ENCODE measurements around the gene PLAAT2. TPM values are rescaled to one million over a fixed set of nuclear protein-coding genes. Genes with fewer than 3 reads are reported as not detected.
A peak's percentile ranks its signal among the peaks of the same experiment; 100 is the strongest.
"Not testable (repeated sequence)": the region's sequence is repeated elsewhere in the genome, so short reads cannot be mapped to it uniquely, and the experiment has no call there.

Gene PLAAT2
- total RNA-seq, 4 donors from 2014 or later: 4.3 TPM; not detected in 3

DNA sequence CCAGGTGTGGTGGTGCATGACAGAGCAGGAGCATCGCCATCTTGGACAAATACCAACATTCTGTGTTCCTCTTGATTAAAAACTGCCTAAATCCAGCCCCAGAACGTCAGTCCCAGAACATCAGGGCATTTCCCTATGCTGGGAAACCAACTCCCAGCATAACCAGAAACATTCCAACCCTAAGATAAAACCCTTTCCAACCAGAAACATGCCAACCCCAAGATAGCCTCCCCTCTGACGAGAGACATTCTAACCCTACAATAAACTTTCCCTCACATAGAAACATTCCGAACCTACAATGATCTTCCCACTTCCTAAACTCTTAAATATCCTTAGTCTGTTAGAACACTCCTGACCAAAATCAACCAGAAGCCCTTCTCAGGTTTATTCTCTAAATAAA lies 15.0 kb downstream of the PLAAT2 start:
- peak in 1 of 2 donors; percentile 18 for DNase-seq (ENCODE audit: low spot score in 2 of 2)
- no peak overlapping the region for H3K4me3 ChIP-seq (ENCODE audit: low read depth, poor library complexity, severe bottlenecking)
- TF ChIP-seq, protein P1, sequence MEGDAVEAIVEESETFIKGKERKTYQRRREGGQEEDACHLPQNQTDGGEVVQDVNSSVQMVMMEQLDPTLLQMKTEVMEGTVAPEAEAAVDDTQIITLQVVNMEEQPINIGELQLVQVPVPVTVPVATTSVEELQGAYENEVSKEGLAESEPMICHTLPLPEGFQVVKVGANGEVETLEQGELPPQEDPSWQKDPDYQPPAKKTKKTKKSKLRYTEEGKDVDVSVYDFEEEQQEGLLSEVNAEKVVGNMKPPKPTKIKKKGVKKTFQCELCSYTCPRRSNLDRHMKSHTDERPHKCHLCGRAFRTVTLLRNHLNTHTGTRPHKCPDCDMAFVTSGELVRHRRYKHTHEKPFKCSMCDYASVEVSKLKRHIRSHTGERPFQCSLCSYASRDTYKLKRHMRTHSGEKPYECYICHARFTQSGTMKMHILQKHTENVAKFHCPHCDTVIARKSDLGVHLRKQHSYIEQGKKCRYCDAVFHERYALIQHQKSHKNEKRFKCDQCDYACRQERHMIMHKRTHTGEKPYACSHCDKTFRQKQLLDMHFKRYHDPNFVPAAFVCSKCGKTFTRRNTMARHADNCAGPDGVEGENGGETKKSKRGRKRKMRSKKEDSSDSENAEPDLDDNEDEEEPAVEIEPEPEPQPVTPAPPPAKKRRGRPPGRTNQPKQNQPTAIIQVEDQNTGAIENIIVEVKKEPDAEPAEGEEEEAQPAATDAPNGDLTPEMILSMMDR (IDR thresholded peaks at IDR 0.05): no peak
- no peak for TF ChIP-seq POLR2A (IDR thresholded peaks at IDR 0.05)
- intact Hi-C loops (cut with DNase I; ENCODE audit: low total_unique reads): no loop called here
- WGBS, 2 donors: 69 to 72% methylated on average over 4 of the region's 4 CpGs

DNA sequence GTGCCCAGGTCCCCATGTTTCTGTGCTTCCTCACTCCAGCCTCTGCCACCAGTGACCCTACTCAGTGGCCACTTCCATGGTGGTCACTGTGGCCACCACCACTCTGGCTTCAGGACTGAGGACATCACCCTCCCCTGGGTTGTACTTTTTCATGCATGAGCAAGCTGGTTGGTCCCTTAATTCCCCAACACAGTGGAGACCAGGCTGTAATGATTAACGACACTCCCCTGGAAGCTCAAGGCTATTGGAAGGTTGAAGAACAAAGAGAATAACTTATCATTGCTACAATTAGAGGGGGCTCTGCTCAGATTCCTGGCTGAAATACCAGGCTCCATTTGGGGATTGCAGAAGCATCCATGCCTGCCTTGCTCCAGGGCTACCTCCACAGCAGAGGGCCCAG lies 16.1 kb downstream of the PLAAT2 start:
- DNase-seq (ENCODE audit: low spot score in 2 of 2): peak in 1 of 2 donors; percentile 48

DNA sequence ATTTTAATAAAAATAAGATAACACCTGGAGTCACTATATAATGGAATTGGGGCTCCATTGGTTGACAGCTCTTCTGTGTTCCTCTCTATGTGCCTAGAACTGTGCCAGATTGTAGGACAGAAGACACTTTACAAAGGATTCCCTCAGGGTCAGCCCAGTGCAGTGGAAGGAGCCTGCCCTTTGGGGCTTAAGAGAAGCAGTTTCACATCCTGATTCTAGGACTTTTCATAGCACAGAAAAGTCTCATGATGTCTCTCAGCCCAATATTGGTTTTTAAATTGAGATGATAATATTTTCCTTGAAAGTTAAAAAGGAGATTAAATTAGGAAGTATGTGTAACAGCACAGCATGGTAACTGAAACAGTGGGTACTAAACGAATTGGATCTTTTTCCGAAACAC lies 19.5 kb downstream of the PLAAT2 start:
- DNase-seq (ENCODE audit: low spot score in 2 of 2): no peak
- TF ChIP-seq POLR2A (IDR thresholded peaks at IDR 0.05): no peak
- TF ChIP-seq, protein P1 (IDR thresholded peaks at IDR 0.05): no peak
- no peak overlapping the region for H3K4me3 ChIP-seq (ENCODE audit: low read depth, poor library complexity, severe bottlenecking)
- intact Hi-C loops (cut with DNase I; ENCODE audit: low total_unique reads): no loop called here
- WGBS, 2 donors: 82 to 85% methylated on average over 2 of the region's 2 CpGs

More for the DNA sequence above, 16.1 kb downstream of the PLAAT2 start:
- no peak overlapping the region for H3K4me3 ChIP-seq (ENCODE audit: low read depth, poor library complexity, severe bottlenecking)
- TF ChIP-seq, protein P1 (IDR thresholded peaks at IDR 0.05): no peak
- no peak for TF ChIP-seq POLR2A (IDR thresholded peaks at IDR 0.05)
- intact Hi-C loops (cut with DNase I; ENCODE audit: low total_unique reads): no loop called here
- WGBS, 2 donors: 100% methylated on average over 1 of the region's 1 CpG

DNA sequence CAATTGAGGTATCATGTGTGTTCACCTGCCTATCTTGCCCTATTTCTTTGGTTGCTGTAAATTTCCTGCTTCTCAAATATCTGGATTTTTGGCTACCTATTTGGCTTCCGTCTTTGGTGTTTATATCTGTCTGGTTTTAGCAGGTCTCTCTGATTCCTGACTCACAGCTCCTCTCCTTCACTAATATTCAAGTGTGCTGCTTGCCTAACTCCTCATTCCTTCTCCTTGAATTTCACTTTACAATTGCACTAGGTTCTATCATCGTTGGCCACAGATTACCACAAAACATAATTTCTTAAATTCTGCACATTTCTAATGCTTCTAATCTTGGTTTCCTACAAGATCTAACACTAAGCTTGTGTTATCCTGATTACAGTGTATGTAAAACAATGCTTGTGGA lies 20.7 kb downstream of the PLAAT2 start:
- intact Hi-C loops (cut with DNase I; ENCODE audit: low total_unique reads); H3K4me3 ChIP-seq (ENCODE audit: low read depth, poor library complexity, severe bottlenecking); DNase-seq (ENCODE audit: low spot score in 2 of 2): not testable (repeated sequence)
- whole genome bisulfite sequencing, 2 donors: 68 to 81% methylated on average over 2 of the region's 2 CpGs

DNA sequence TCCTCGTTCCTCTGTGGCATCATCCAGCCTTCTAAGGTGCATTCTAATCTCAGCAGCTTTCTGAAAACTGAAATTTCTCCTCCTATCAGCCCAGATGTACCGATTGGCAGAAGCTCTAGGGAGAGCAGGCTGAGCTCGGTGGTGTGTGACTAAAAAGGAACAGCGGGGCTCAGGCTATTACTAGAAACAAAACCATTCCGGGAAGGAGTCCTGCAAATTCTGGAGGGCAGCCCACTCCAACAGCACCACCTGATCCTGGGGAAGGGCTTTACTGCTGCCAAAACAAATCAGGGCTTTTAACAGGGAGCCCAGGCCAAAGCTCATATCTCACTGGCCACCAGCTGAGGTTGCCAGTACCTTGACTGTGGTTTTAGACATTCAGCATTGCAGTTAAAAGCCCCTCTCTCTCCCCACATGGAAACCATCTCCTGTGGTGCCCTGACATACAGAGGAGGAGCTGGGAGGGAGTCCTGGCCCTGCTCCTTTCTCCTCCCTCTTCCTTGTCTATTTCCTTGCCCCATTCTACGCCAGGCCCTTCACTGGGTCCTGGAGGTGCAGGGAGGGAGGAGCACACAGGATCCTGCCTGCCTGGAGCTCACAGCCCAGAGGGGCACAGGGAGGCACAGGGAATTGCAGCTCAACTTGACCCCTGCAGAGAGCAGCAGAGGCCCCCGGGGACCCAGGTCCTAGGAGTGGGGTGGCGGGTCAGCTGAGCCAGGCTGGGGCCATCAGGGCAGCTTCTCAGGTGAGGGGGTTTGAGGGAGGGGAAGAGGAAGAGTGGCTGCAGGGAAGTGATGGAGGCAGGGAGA lies 25.7 kb downstream of the PLAAT2 start:
- peak in 1 of 2 donors; percentile 85 for DNase-seq (ENCODE audit: low spot score in 2 of 2)
- H3K4me3 ChIP-seq (ENCODE audit: low read depth, poor library complexity, severe bottlenecking): no peak overlapping the region
- intact Hi-C loops (cut with DNase I; ENCODE audit: low total_unique reads): no loop called here
- 19 to 32% methylated on average over 8 of the region's 8 CpGs for WGBS, 2 donors
- TF ChIP-seq, protein P1 (IDR thresholded peaks at IDR 0.05): no peak
- TF ChIP-seq POLR2A (IDR thresholded peaks at IDR 0.05): no peak

DNA sequence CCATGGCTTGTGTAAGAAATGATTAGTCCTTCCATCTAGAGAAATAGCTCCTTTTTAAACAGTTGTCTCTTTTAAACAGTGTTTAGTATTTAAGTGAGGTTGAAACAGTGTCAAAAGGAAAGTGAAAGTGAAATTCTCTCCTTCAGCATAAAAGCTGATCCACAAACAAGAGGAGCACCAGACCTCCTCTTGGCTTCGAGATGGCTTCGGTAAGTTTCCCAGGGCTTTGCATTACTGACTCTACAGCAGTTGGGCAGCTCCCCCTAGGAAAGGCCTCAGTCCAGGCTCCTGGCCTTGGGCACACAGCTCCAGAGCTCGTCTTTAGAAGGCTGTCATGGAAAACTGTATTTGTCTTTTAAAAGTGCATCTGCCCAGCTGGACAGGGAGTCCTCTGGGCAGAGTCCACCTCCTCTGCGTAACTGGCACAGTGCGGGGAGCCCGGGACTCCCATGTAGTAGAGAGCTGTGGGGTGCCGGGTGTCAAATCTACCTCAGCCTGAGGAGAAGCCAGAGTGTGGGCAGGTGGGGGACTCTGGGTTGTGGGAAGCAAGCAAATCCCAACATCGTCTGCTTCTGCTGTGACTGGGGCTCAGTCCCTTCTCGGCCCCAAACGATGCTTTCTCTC lies 26.4 kb downstream of the PLAAT2 start, which contains the start of gene PLAAT4:
TSS of gene PLAAT4 (plus strand) at position 140 of the 624 bp plus-strand sequence. CDS start at position 201, 61 bp downstream.
- peak in 1 of 2 donors; percentile 83 for DNase-seq (ENCODE audit: low spot score in 2 of 2)
- H3K4me3 ChIP-seq (ENCODE audit: low read depth, poor library complexity, severe bottlenecking): no peak within 1 kb of the TSS
- 17 to 29% methylated on average over 10 of the region's 10 CpGs for WGBS, 2 donors
- intact Hi-C loops (cut with DNase I; ENCODE audit: low total_unique reads): no loop called here
- TF ChIP-seq POLR2A (IDR thresholded peaks at IDR 0.05): no peak
- TF ChIP-seq, protein P1 (IDR thresholded peaks at IDR 0.05): no peak
